ENCODE results near the gene JPH3. TPM values are rescaled to one million over a fixed set of nuclear protein-coding genes. Genes with fewer than 3 reads are reported as not detected.
A peak's percentile ranks its signal among the peaks of the same experiment; 100 is the strongest.

The JPH3 gene
- total and polyA plus RNA-seq, 2 experiments from 2014 or later = 8.0 to 39.3 TPM

DNA sequence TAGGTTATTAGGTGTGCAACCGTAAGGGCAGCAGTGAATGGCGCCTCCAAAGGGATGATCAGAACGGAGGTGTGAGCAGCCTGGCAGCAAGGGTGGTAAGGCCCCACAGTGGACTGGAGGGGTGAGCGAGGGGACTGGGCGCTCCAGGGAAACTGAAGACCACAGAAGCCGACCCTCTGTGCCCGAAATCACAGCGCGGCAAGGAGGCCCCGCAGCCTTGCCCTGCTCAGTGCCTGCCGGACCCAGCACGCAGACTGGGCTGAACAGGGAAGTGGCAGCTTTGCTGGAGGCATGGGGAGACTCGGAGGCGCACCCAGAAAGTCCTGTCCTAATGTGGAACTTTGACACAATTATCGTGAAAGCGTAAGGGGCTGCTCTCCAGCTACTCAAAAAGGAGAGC lies 125.0 kb downstream of the JPH3 start:
- no peak for DNase-seq (ENCODE audit: low read depth in 1 of 2, low spot score in 1 of 2)
- Histone ChIP-seq H3K27ac (no peak overlapping the region), H3K9me3 (ENCODE audit: low read depth) (no peaks in the 10 kb centered on the region), H3K27me3 (no peaks in the 10 kb centered on the region), H3K4me1 (ENCODE audit: low read depth) (peaks cover 24% of the 10 kb centered on the region), H3K4me3 (no peak overlapping the region), H3K36me3 (no peaks in the 10 kb centered on the region)
- TF ChIP-seq, protein P1, sequence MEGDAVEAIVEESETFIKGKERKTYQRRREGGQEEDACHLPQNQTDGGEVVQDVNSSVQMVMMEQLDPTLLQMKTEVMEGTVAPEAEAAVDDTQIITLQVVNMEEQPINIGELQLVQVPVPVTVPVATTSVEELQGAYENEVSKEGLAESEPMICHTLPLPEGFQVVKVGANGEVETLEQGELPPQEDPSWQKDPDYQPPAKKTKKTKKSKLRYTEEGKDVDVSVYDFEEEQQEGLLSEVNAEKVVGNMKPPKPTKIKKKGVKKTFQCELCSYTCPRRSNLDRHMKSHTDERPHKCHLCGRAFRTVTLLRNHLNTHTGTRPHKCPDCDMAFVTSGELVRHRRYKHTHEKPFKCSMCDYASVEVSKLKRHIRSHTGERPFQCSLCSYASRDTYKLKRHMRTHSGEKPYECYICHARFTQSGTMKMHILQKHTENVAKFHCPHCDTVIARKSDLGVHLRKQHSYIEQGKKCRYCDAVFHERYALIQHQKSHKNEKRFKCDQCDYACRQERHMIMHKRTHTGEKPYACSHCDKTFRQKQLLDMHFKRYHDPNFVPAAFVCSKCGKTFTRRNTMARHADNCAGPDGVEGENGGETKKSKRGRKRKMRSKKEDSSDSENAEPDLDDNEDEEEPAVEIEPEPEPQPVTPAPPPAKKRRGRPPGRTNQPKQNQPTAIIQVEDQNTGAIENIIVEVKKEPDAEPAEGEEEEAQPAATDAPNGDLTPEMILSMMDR (IDR thresholded peaks at IDR 0.05; ENCODE audit: low read depth, low read length) = no peak

DNA sequence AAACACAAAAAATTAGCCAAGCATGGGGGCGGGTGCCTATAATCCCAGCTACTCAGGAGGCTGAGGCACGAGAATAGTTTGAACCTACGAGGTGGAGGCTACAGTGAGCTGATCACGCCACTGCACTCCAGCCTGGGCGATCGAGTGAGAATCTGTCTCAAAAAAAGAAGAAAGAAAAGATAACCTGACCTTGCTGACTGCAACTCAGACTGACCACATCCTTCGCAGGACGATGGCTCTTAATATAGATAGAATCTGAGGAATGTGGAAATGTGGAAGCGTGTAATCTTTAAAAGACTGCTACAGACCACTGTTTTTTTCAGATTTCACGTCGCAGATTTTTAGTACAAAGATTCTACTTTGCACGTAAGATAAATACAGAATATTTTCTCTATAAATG lies 125.7 kb downstream of the JPH3 start:
- Histone ChIP-seq H3K4me1 (ENCODE audit: low read depth) (peaks cover 17% of the 10 kb centered on the region), H3K27ac (no peak overlapping the region), H3K4me3 (no peak overlapping the region), H3K27me3 (no peaks in the 10 kb centered on the region), H3K9me3 (ENCODE audit: low read depth) (no peaks in the 10 kb centered on the region), H3K36me3 (no peaks in the 10 kb centered on the region)
- TF ChIP-seq, protein P1 (IDR thresholded peaks at IDR 0.05; ENCODE audit: low read depth, low read length) = no peak
- peak in 1 of 2 donors; percentile 34 for DNase-seq (ENCODE audit: low read depth in 1 of 2, low spot score in 1 of 2)

DNA sequence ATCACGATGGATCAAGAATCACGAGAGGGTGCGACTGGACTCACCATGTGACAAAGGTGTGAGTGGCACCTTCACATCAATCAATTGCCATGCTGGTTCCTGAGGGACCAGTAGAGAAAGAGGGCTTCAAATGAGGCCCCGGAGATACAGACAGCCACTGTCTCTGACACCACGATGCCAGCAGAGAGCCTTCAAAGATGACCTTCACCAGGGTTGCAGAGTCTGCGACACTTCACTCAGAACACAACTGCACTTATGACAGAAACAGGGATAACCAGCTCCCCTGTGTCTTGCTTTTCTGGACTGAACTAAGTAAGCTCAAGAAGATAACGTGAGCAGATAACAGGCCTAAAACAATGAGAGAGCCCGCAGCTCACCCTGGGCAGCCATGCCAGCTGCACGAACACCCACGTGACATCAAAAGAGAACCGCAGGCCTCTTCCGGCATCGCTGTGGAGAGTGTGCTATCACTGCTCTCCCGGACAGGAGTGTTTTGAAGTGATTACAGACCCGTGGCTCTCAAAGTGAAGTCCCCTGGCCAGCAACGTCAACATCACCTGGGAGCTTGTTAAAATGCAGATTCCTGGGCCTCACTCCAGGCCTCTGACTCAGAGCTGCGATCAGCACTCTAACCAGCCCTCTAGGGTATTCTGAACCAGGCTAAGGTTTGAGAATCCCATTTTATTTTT lies 127.1 kb downstream of the JPH3 start:
- Histone ChIP-seq H3K4me3 (no peak overlapping the region), H3K36me3 (no peaks in the 10 kb centered on the region), H3K9me3 (ENCODE audit: low read depth) (no peaks in the 10 kb centered on the region), H3K27ac (peak overlapping the region; percentile 22), H3K27me3 (no peaks in the 10 kb centered on the region), H3K4me1 (ENCODE audit: low read depth) (peaks cover 15% of the 10 kb centered on the region)
- TF ChIP-seq, protein P1 (IDR thresholded peaks at IDR 0.05; ENCODE audit: low read depth, low read length) = no peak
- DNase-seq (ENCODE audit: low read depth in 1 of 2, low spot score in 1 of 2) = peak in 1 of 2 donors; percentile 48

DNA sequence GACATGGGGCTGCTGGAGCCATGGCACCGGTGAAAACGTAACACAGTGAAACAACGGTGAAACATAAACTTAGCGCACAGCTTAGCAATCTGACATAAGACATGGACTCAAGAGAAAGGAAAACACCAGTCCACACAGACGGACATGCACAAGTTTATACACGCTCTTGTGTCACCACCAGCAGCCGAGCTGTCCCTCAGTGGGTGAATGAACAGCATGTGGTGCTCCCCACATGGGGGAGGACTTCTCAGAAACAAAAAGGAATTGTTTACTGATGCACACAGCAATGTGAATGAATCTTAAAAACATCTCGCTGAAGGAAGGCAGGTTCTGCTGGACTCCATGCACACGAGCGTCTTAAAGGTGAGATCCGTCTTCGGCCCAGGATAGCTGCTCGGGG lies 129.3 kb downstream of the JPH3 start:
- TF ChIP-seq, protein P1 (IDR thresholded peaks at IDR 0.05; ENCODE audit: low read depth, low read length) = no peak
- no peaks in the 10 kb centered on the region for H3K9me3 ChIP-seq (ENCODE audit: low read depth)
- DNase-seq (ENCODE audit: low read depth in 1 of 2, low spot score in 1 of 2) = no peak
- no peak overlapping the region for H3K4me3 ChIP-seq
- no peaks in the 10 kb centered on the region for H3K36me3 ChIP-seq
- no peak overlapping the region for H3K27ac ChIP-seq
- H3K4me1 ChIP-seq (ENCODE audit: low read depth) = peaks cover 6% of the 10 kb centered on the region
- H3K27me3 ChIP-seq = no peaks in the 10 kb centered on the region

DNA sequence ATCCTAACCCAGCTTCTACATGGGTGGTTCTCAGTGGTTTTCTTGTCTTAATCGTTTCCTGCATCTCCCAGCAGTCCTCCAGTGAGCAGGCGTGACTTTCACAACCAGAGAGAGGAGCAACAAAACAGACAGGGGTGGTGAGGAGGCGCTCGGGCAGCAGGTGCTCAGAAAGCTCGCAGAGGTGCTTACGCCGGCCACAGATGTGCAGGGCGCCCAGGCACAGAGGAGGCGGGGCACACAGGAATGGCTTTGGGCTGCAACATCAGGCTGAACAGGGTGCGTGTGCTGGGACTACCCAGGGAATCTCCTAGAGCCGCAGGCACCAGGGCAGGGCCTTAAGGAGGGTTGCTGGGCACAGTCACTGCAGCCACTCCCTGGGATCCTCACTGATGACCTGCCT lies 130.9 kb downstream of the JPH3 start:
- no peak overlapping the region for H3K27ac ChIP-seq
- DNase-seq (ENCODE audit: low read depth in 1 of 2, low spot score in 1 of 2) = no peak
- no peak overlapping the region for H3K4me3 ChIP-seq
- TF ChIP-seq, protein P1 (IDR thresholded peaks at IDR 0.05; ENCODE audit: low read depth, low read length) = no peak
- peaks cover 6% of the 10 kb centered on the region for H3K4me1 ChIP-seq (ENCODE audit: low read depth)
- no peaks in the 10 kb centered on the region for H3K27me3 ChIP-seq
- H3K36me3 ChIP-seq = no peaks in the 10 kb centered on the region
- no peaks in the 10 kb centered on the region for H3K9me3 ChIP-seq (ENCODE audit: low read depth)
